Parathyroid adenoma (tissue), 2 donors: ENCODE data around the gene ENTPD1.
A peak's percentile ranks its signal among the peaks of the same experiment; 100 is the strongest.
"Not testable (repeated sequence)": the region's sequence is repeated elsewhere in the genome, so short reads cannot be mapped to it uniquely, and the experiment has no call there.

Experiments used
- H2AFZ ChIP-seq: fragments of 300-600 bp; sonication (generic); one replicate; pipeline ENCODE4 v1.7.0; 2017; ENCODE audit warnings: antibody characterized with exemption, mild to moderate bottlenecking
- H3K27ac ChIP-seq: fragments of 300-600 bp; sonication (generic); one replicate; pipeline ENCODE4 v1.7.0; 2017
- H3K27me3 ChIP-seq: fragments of 300-600 bp; sonication (generic); one replicate; pipeline ENCODE4 v1.7.0; 2017; ENCODE audit warnings: low read length; ENCODE audit not compliant: control insufficient read depth, insufficient read depth
- H3K36me3 ChIP-seq: fragments of 300-600 bp; sonication (generic); one replicate; pipeline ENCODE4 v1.7.0; 2017; ENCODE audit warnings: low read length; ENCODE audit not compliant: control insufficient read depth, insufficient read depth
- H3K4me1 ChIP-seq: fragments of 300-600 bp; sonication (generic); one replicate; pipeline ENCODE4 v1.7.0; 2017; ENCODE audit warnings: control low read depth
- H3K4me2 ChIP-seq: fragments of 300-600 bp; sonication (generic); one replicate; pipeline ENCODE4 v1.7.0; 2017; ENCODE audit warnings: low read length
- H3K4me3 ChIP-seq: fragments of 300-600 bp; sonication (generic); one replicate; pipeline ENCODE4 v1.7.0; 2017; ENCODE audit warnings: low read depth, low read length
- H3K79me2 ChIP-seq: fragments of 300-600 bp; sonication (generic); one replicate; pipeline ENCODE4 v1.7.0; 2017; ENCODE audit warnings: control low read depth
- H3K9ac ChIP-seq: fragments of 300-600 bp; sonication (generic); one replicate; pipeline ENCODE4 v1.7.0; 2017; ENCODE audit warnings: mild to moderate bottlenecking
- H3K9me3 ChIP-seq: fragments of 300-600 bp; sonication (generic); one replicate; pipeline ENCODE4 v1.7.0; 2017; ENCODE audit warnings: low read length; ENCODE audit not compliant: control insufficient read depth
- TF ChIP-seq, protein P1 (sequence below): fragments of 300-600 bp; sonication (generic); IDR thresholded peaks from one replicate; pipeline ENCODE4 v1.7.0; 2017; ENCODE audit warnings: antibody characterized with exemption, mild to moderate bottlenecking
- donor health status: primary hyperparathyroidism.

The ENTPD1 gene

DNA sequence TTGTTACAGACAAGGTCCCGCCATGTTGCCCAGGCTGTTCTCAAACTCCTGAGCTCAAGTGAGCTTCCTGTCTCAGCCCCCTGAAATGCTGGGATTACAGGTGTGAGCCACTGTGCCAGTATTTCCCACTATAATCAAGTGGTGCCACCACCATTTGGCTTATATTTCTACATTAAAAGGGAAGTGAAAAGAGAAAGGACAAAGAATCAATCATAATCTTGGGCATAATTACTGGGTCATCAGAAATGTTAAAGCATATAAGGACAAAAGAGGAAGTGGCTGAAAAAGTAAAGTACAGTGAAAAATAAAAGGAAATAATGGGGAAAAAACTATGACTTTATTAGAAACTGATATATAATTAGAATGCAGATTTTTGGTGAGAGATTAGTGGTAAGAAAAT lies 25.7 kb upstream of the ENTPD1 start:
- TF ChIP-seq, protein P1, sequence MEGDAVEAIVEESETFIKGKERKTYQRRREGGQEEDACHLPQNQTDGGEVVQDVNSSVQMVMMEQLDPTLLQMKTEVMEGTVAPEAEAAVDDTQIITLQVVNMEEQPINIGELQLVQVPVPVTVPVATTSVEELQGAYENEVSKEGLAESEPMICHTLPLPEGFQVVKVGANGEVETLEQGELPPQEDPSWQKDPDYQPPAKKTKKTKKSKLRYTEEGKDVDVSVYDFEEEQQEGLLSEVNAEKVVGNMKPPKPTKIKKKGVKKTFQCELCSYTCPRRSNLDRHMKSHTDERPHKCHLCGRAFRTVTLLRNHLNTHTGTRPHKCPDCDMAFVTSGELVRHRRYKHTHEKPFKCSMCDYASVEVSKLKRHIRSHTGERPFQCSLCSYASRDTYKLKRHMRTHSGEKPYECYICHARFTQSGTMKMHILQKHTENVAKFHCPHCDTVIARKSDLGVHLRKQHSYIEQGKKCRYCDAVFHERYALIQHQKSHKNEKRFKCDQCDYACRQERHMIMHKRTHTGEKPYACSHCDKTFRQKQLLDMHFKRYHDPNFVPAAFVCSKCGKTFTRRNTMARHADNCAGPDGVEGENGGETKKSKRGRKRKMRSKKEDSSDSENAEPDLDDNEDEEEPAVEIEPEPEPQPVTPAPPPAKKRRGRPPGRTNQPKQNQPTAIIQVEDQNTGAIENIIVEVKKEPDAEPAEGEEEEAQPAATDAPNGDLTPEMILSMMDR = no peak
- no peaks in the 10 kb centered on the region for H3K9me3 ChIP-seq
- no peak overlapping the region for H3K27ac ChIP-seq

DNA sequence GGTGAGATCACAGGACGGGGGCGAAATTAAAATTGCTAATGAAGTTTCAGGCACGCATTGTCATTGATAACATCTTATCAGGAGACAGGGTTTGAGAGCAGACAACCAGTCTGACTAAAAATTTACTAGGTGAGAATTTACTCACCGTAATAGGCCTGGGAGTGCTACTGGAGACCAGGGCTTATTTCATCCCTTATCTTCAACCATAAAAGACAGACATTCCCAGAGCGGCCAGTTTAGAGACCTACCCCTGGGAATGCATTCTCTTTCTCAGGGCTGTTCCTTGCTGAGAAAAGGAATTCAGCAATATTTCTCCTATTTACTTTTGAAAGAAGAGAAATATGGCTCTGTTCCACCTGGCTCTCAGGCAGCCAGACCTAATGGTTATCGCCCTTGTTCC lies 23.1 kb upstream of the ENTPD1 start:
- H3K4me3 ChIP-seq, H3K4me2 ChIP-seq, H3K27ac ChIP-seq, H2AFZ ChIP-seq, H3K9ac ChIP-seq, H3K36me3 ChIP-seq, H3K9me3 ChIP-seq, H3K4me1 ChIP-seq, H3K79me2 ChIP-seq, H3K27me3 ChIP-seq: not testable (repeated sequence)

More for the DNA sequence above, 25.7 kb upstream of the ENTPD1 start:
- Histone ChIP-seq H3K36me3 (no peaks in the 10 kb centered on the region), H2AFZ (no peak overlapping the region), H3K4me1 (no peaks in the 10 kb centered on the region), H3K79me2 (no peaks in the 10 kb centered on the region), H3K9ac (no peak overlapping the region), H3K4me3 (no peak overlapping the region), H3K27me3 (no peaks in the 10 kb centered on the region), H3K4me2 (no peak overlapping the region)

DNA sequence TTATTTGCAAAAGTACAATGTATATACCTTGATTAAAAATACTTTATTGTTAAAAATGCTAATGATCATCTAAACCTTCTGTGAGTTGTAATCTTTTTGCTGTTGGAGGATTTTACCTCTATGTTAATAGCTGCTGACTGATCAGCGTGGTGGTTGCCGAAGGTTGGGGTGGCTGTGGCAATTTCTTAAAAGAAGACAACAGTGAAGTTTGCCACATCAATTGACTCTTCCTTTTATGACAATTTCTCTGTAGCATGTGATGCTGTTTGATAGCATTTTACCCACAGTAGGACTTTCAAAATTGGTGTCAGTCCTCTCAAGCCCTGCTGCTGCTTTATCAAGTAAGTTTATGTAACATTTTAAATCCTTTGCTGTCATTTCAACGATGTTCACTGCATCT lies 16.9 kb upstream of the ENTPD1 start:
- Histone ChIP-seq H3K4me2 (no peak overlapping the region), H2AFZ (no peak overlapping the region), H3K9me3 (no peaks in the 10 kb centered on the region), H3K27me3 (no peaks in the 10 kb centered on the region), H3K4me3 (no peak overlapping the region), H3K4me1 (peaks cover 8% of the 10 kb centered on the region), H3K79me2 (no peaks in the 10 kb centered on the region), H3K9ac (no peak overlapping the region), H3K27ac (no peak overlapping the region), H3K36me3 (no peaks in the 10 kb centered on the region)
- TF ChIP-seq, protein P1 = no peak

DNA sequence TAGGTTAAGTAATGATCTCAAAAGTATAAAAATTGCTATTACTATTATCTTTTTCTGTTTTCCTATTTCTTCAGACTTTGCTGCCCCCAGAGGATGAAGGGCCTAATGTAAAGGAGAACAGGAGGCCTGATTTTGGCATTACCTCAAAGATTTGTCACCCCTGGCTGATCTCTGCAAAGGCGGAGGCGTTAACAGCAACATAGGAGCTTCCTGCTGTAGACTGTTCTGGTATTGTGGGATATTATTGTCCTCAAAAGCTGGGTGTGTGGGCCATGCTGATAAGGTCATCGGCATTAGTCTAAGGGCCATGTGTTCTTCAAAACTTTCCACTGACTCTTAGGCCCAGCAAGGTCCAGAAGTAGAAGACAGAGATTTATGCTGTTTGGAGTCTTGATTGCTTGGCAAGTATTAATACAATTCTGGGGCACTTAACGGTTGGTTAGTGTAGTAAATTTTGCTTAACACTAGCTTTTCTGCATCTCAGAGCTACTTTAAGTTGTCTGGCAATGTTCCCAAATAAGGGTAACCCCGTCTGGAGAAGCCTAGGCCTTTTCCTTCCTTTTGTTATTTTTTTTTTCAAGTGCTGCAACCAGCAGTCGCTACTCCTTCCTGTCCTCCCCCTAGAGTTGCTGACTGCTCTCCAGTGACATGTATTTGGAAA lies 14.0 kb upstream of the ENTPD1 start:
- Histone ChIP-seq H3K4me1 (peaks cover 8% of the 10 kb centered on the region), H3K36me3 (no peaks in the 10 kb centered on the region), H3K27me3 (no peaks in the 10 kb centered on the region), H2AFZ (peak overlapping the region; percentile 68), H3K9me3 (no peaks in the 10 kb centered on the region), H3K79me2 (no peaks in the 10 kb centered on the region), H3K4me3 (no peak overlapping the region), H3K27ac (peak overlapping the region; percentile 61), H3K4me2 (peak overlapping the region; percentile 25), H3K9ac (no peak overlapping the region)
- TF ChIP-seq, protein P1 = no peak

DNA sequence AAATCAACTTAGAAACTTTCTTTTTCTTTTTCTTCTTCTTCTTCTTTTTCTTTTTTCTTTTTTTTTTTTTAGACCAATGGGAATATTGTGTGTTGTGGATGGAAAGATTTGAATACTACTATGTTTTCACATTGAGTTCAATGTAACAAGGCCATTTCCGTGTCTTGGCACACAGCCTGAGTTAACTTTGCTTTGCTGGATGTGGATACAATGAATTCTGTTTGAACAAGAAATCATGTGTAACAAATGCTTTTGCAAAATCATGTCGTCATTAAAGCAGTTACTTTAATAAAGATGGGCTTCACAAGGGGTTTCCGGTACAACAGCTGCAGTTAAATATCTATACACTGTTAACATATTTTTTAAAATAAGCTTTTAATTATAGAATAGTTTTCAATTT lies 13.5 kb upstream of the ENTPD1 start:
- Histone ChIP-seq H2AFZ (peak overlapping the region; percentile 68), H3K9me3 (no peaks in the 10 kb centered on the region), H3K4me3 (no peak overlapping the region), H3K79me2 (no peaks in the 10 kb centered on the region), H3K9ac (no peak overlapping the region), H3K27me3 (no peaks in the 10 kb centered on the region), H3K4me2 (peak overlapping the region; percentile 25), H3K36me3 (no peaks in the 10 kb centered on the region), H3K4me1 (peaks cover 8% of the 10 kb centered on the region), H3K27ac (peak overlapping the region; percentile 61)
- TF ChIP-seq, protein P1 = no peak
